Amygdala (tissue), 56 donors: ENCODE data around the gene CNTN5.

ENCODE experiments used
- DNase-seq, 56 donors: peaks; one replicate each; lab custom pipeline; 2025; lab: John Stamatoyannopoulos, UW

CNTN5 gene

DNA sequence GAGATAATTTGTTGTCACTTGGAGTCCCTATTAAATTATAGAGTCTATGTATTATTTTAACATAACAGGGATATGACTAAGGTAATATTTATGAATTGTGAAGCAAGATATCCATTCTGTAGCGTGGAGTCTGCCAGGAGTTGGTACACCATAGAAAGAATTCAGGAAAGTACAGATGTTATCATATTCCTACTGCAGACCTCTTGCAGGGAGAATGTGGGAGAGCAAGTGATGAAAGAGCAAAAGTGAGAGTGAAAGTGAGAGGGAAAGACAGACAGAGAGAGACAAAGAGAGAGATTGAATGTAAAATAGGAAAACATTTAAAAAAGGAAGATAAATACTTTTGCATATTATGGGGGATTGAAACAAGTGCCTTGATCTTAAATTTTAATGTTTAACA, 468.8 kb downstream of the CNTN5 start:
- DNase-seq, result no peak

DNA sequence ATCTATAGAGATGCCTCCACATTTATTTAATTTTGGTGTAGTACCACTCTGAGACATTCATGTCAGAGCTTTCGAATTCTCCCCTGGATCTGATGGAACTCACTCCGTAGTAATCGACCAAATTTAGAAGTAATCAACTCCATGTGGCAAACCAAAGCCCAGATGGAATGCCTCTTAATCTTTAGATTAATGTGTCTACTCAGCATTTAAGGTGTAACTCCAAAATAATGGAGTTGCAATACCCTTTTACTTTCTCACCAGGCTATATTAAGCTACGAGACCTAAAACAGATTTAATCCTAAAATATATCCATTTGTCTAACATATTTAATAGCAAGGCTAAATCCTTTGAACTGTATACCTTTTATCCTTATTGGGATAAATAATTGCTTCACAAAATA, 473.3 kb downstream of the CNTN5 start:
- no peak for DNase-seq

DNA sequence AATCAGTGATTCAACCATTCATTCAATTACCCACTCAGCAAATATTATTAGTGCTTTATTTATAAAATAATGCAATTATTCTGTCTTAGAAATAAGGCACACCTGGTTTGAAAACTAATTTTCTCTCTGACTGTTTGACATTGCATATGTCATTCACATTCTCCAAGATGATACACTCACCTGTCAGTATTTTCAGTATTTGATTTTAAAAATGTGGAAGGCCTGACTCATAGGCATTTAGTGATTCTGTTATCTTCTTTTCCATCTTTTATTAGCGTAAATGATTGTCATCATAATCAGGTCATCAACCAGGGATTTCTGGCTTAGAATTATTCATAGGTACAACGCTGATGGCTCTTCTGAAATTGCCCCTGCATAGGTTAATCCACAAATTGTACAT, 480.9 kb downstream of the CNTN5 start:
- DNase-seq, result no peak

DNA sequence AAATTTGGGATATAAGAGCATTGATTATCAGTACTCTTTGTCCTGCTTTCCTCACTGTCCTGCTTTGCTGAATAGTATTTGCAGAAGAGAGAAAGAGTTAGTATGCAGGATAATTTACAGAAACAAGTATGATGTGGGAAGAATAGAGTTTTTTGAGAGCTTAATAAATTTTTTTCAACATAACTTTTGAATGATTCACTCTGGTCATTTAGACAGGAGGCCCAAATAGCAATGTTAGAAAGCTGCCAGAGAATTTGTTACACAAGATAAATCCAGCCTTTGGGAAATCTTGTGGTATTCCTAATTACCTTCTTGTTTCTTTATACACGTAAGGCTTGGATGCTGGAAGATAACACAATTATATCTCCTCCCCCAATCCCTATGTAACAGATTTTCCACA, 484.6 kb downstream of the CNTN5 start:
- no peak for DNase-seq

DNA sequence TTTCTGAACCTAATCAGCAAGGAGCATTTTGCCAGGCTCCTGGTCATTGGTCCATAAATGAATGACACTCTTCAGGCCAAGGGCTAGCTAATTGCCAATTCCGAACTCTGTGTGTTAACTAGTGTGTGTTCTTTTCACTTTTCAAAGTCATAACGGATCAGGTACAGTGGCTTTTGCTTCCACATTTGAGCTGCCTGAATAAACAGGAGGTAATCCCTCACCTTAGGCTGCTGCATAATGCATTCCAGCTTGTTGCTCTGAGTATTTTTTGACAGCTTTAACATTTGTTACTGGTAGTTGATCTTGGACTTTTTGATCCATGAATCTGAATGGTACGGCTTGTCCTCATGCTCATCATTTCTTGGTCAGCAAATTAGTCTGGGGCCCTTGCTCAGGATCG, 485.1 kb downstream of the CNTN5 start:
- DNase-seq, result no peak

DNA sequence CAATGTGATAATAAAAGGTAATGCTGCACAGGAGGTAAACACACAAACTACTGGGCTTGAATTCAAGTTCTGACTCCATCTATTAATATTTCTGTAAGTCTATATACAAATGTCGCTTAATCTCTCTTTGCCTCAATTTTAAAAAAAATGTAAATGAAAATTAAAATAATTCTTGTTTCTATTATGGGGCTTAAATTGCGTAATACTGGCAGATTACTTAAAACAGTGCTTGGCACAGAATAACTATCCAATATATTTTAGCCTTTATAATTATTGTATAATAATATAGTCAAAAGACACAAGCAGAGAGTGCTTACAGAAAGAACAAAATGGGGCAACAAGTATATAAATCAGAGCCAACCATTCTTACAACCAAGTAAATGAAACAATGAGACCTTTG, 489.1 kb downstream of the CNTN5 start:
- DNase-seq, result no peak

DNA sequence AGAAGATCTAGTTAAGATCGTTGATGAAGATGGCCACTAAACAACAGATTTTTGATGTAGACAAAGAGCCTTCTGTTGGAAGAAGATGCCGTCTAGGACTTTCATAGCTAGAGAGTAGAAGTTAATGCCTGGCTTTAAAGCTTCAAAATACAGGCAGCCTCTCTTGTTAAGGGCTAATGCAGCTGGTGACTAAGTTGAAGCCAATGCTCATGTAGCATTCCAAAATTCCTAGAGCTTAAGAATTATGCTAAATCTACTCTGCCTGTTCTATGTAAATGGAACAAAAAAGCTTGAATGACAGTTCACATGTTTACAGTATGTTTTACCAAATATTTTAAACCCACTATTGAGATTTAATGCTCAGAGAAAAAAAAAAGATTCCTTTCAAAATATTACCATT, 492.6 kb downstream of the CNTN5 start:
- no peak for DNase-seq

DNA sequence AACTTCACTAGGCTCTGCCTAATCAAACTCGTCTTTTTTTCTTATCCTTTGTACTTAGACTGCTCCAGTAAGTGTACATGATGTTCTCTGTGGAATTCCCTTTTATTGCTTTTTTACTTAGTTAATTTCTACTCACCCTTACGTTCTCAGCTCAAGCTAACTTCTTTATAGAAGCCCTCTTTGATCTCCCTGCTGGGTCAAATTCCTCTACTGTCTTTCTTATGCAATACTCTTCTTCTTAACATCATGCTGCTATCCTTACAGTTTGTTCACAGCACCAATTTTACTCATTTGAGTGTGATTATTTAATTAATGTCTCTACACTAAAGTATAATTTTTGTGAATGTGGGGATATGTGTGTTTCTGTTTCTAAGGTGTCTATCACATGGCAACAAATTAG, 498.3 kb downstream of the CNTN5 start:
- DNase-seq, result no peak

DNA sequence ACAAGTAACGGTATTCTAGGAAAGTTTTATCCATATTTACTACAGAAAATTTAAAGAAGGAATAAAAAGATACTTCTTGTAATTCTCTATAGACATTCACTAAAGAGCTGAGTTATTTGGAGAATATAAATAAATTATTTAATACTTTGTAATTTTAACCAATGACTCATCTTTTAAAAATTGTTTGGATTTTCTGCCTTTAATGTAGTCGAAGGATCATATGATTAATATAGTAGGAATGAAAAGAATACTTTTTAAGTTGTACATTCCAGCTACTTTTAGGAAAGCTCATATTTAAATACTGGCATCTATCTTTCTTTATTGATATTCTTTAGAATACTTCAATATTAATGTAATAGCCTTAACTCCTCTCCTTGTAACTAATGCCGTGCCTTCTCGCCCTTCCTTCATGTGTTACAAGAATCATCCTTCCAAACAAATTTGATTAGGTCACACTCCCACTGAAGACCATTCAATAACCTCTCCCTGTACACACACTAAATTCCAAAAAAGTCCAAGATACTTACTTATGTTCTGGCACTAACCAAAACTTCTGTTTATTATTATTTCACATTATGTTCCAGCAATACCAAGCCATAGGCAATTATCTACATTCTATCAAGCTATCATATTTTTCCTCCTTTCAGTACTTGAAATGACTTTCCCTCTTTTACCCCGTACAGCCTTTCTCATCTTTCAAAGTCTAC, 501.9 kb downstream of the CNTN5 start:
- no peak for DNase-seq

DNA sequence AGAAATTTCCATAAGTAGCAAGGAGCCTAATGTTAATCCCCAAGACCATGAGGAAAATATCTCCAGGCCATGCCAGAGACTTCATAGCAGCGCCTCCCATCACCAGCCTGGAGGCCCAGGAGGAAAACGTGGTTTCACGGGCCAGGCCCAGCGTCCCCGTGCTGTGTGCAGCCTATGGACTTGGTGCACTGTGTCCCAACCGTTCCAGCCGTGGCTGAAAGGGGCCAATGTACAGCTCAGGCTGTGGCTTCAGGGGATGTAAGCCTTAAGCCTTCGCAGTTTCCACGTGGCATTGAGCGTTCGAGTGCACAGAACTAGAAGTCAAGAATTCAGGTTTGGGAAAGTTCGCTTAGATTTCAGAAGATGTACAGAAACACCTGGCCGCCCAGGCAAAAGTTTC, 510.7 kb downstream of the CNTN5 start:
- no peak for DNase-seq

DNA sequence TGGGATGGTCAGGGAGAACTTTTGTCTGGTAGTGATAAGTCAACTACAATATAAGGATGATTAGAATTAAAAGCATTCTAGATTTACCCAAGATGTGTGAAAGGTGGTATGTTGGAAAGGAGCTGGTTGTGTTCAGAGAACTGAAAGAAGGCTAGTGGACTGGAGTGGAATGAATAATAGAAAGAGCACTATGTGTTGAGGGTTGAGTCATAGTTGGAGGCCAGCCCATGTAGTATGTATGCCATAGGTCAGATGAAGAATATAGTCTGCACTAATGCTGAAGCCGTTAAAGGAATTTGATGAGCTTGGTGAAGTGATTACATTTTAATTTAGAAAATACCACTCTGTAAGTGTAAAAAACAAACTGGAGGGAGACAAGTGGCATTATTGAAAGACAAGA, 514.1 kb downstream of the CNTN5 start:
- DNase-seq, result no peak

DNA sequence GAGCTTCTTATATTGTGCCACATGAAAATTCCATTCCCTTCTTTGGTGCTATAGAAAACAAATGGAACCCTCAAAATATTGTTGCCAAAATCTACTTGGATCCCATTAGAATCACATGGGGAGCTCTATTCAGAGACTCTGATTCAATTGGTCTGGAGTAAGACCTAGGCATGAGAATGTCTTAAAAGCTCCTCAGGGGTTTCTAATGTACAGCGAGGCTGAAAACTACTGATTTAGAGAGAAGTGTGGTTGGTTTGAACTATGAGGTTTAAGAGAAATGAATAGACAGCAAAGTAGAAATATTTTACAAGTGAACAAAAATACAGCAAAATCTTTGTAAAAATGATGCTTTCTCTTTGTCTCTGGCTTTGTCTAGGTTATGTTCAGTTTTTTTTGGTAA, 514.7 kb downstream of the CNTN5 start:
- no peak for DNase-seq

DNA sequence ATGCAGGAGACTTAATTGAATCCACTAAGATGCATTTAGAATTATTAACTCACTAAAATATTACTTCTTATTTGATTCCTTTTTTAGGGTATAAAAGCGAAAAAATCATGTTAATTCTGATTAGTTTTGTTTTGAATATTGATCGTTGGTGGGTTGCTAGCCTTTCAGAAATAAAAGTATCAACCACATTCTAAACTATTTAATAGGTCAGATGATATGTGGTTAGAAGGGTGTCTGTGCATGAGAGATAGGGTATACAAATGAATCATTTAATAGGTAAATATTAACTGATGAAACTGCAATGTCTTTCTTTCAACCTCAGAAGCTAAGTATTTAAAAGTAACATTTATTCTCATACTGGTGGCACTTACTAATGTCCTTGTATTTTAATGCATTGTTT, 515.1 kb downstream of the CNTN5 start:
- no peak for DNase-seq

DNA sequence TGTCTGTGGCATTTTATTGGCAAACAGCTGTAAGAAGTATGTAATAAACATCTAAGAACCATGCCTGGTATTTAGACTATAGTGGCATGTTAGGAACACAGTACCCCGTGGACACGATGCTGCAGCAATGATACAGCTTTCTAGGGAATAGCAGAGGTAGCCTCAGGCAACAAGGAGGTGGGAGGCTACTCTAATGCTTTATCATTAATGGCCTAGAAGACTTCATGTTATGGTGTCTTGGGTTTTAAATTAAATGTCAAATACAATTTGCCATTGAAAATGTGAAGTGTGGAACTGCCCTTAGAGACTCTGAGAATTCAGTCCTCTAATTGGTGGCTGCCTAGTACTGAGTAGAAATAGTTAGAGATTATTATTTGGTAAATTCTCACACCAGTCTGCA, 516.9 kb downstream of the CNTN5 start:
- no peak for DNase-seq

DNA sequence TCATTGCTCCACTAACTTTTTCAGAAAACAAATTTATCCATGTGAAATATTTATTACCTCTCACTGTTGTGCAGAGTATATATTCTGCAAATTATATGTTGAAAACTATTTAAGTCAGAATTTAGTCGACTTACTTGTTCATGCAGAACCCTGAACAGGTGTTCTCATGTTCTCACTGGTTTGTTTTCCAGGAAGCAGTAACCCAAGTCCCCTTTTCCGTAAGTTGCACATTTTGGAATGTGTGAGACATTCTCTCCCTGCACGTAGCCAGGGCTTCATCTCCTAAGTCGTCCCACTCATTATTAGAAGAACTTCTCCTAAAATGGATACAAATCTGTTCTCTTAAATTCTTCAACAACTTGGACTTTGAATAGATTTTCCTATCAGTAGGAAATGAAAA, 524.9 kb downstream of the CNTN5 start:
- DNase-seq, result no peak

DNA sequence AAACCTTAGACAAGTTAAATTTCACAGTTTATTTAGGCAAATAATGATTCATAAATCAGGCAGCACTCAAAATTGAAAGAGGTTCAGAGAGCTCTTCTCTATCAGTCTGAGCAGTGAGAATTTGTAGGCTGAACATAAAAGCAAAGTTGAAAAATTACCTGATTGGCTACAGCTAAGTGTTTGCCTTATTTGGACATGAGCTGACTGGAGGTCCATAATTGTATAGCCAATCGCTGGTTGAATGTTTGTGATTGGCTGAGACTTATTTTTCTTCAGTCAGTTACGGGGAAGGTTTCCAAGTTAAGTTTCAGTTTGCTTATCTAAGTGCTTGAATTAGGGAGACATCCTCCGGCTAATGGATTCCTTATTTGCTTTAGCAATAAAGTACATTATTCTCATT, 527.5 kb downstream of the CNTN5 start:
- no peak for DNase-seq

DNA sequence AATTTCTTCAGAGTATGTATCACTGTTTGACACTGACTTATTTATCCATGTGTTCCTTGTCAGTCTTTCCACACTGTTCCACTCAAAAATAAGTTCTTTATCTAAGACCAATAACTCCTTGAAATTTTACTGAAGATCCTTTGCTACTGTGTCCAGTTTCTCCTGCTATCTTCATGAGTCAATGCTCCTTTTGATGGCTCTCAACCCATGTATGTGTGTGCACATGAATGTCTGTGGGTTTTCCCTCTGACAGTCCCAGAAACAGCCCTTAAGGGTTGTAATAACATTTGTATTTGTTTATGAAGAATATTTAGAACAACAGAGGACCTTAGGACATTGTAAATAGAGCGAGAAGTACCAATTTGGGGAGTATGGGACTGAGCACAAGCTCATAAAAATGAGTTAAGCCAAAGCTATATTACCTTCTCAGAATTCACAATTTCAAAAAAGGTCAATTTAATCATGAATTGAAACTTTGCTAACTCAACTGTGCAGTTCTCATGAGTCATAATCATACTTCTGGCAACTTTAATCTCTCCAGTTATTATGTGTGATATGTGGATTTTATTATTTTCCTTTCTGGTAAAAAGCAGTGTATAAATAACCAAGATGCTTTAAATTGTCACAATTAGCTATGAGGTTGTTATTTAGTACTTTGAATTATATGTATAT, 533.6 kb downstream of the CNTN5 start:
- no peak for DNase-seq

DNA sequence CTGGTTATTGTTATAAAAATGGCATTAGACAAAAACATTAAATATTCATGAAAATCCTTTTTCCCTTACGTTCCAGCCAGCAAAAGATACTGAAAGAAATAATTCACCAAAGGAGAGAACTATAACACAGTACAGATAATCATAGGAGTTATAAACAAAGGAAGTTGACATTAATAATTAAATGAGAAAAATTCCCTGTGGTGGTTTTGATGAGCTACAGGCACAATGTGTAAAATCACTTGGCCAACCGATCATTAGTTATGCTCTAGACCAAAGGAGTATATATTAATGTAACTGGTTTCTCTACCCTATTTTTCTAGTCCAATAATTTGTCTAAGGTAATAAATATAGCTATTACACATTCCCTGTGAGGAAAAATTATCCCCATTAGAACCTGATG, 534.7 kb downstream of the CNTN5 start:
- DNase-seq, result no peak

DNA sequence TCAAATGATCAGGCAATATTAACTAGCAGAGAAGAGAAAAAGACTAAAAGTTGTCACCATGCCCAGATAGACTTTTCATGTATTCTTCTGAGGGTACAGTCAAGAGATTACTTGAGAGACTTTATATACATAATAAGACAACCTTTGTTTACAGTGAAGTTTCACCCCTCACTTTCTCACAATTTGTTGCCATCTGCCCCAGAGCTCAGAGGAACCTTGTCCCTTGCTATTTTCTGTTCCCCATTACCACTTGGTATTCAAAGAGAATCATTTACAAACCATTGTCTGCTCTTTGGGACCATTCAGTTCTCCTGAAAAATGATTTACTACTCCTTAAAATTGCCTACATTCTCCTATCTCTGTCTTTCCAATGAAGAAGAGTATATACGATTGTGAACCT, 544.6 kb downstream of the CNTN5 start:
- no peak for DNase-seq

DNA sequence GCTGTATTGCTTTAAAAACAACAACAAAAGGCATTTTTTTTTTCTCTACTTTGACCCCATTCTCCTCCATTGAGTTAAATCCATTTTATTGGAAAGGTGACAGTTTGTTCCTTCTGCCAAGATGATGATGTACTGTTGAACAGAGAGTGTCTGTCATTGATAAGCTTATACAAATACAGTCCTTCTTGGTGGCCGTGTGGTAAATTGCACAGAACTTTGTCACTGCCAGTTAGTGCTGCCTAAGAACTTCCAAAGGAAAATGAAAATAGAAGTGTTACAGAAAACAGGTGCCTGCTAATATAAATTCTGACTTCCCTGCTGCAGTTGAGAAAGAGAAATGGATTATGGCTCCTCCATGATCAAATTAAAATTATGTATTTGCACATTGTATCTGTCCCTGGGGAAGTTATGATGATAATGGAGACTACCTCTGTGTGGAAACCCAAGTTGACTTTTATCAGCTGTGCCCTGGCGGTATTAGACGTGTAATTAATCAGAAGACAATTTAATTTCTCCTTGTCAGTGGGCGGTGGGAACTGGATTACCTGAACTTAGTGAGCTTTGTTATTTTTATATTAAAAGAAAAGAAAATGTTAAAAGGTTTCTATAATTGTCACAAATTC, 546.7 kb downstream of the CNTN5 start:
- no peak for DNase-seq

DNA sequence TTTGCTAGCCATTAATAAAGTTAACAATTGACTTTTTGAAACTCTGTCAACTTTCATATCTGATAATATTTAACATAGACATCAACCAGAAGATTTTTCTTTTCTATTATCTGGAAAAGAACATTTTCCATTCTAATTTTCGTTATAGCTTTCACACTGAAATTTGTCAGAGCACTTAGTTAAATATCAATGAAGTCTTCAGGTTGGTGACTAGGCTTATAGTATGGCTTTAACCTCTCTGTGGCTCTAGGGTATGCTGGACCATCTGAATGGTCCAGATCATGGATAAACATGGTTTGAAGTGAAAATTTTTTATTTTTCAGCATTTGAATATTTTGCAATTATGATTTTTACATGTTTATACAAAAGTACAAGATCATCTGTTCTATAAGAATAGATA, 548.1 kb downstream of the CNTN5 start:
- no peak for DNase-seq

DNA sequence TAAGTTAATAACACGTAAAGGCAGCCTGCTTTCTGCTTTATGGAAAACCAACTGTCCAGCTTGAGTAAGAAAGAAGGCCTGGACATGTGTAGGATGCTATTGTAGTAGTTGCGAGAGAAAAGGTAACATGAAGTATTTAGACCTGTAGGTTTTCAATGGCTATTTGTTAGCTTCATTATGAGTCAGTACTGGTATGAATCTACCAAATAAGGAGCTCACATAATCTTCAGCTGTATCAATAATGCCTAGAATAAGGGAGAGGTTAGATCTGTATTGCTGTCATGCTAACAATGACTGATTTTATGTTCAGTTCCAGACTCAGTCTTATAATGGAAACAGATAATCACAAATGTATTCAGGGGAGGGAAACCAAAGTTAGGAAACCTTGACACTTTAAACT, 550.3 kb downstream of the CNTN5 start:
- no peak for DNase-seq
